Stimulated activated CD8-positive, alpha-beta memory T cell treated with anti-CD3 and anti-CD28 coated beads, Interleukin-2, amount 100 ng/mL, for 48 hours (primary cell): ENCODE measurements around the gene FCHSD1.

ENCODE experiments used
- DNase-seq, 2 donors: peaks; one replicate each; pipeline ENCODE4 v3.0.0-alpha.2; 2020; ENCODE audit warnings: low read depth in 2 of 2

FCHSD1 gene

GRCh38 chr5:141672841-141673813, 21.9 kb upstream of the FCHSD1 start:
- no peak for DNase-seq

DNA sequence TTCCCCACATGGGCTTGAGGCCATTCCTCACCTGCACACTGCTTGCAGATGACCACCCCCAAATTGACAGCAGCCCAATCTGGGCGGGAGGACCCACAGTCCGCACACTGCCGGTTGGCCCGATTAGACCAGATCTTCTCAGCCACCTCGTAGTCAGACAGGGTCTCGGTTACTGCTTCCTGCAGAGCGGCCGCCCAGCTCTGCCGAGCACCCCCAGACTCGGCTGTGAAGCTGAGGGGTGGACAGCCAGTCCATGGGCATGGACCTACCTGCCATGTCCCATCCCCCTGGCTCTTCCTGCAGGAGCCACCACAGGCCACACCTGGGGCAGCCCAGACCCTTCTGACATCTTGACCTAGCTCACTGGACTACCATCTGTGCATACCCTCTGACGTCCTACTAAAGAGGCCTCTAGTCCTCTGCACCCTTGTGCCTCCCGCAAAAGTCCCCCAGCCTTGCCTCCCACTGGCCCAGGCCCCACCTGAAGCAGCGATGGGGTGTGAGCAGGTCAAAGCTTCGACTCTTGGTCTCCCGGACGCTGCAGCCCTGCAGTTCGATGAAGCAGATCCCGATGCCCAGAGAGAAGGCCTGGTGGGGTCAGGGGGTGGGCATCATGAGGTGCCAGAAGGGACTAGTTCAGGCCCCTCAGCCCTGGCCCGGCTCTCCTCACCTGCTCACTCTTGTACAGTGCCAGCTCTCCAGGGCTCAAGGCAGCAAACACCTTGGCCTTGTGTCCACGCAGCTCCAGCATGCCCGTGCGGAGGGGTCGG, 21.0 kb upstream of the FCHSD1 start:
- DNase-seq = no peak

DNA sequence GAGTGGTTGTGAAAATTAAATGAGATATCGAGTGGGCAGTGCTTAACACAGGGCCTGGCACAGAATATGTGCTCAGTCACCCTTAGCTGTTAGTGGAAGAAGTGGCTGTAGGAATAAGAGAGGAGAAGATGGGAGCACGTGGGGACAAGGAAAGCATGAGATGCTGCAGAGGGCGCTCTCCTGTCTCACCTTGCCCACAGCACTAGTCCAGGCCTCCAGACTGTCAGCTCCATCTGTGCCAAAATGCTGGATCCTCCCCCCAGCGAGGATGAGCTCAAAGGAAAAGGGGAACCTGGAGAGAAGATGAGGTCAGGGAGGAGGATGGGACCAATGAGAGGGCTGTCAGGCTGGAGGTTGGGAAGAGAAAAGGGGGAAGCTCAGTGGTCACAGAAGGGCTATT, 18.3 kb upstream of the FCHSD1 start:
- DNase-seq = no peak

- DNase-seq = no peak
Observed at GRCh38 chr5:141668601-141669265, 17.5 kb upstream of the FCHSD1 start.

DNA sequence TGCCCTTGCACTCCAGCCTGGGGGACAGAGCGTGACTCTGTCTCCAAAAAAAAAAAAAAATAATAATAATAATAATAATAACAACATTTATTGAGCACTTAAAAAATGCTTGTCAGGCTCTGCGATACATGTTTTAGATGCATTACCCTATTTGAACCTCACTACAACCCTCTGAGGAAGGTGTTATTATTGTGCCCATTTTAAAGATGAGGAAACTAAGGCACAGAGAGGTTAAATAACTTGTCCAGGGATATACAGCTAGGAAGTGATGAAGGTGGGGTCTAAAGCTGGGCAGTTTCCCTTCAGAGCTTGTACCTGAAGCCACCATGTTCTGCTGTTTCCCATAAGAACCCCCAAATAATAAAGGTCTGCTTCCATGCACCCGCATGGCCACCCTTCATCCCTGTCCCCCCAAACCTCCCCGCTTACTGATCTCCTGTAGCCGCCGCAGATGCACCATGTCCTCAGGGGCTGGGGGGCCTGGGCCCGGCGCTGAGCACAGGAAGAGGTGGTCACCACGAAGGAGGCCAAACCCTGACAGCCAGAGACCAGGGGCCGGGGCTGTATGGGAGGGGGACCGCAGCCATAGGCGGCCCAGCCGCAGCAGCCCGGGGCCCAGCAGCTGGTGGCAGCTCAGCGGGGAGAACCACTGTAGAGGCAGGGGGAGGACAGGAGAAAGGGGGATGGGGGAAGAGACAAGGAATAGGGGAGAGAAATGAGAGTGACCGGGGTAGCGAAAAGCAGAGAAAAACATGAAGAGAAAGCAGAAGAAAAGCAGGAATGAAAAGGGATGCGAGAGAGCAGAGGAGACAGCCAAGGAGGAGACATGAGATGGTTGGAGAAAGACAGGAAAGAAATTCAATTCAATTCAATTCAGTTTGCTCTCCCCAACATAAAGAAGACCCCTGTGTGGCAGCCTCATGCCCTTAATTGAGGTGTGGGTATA, 15.1 kb upstream of the FCHSD1 start:
- DNase-seq = no peak

DNA sequence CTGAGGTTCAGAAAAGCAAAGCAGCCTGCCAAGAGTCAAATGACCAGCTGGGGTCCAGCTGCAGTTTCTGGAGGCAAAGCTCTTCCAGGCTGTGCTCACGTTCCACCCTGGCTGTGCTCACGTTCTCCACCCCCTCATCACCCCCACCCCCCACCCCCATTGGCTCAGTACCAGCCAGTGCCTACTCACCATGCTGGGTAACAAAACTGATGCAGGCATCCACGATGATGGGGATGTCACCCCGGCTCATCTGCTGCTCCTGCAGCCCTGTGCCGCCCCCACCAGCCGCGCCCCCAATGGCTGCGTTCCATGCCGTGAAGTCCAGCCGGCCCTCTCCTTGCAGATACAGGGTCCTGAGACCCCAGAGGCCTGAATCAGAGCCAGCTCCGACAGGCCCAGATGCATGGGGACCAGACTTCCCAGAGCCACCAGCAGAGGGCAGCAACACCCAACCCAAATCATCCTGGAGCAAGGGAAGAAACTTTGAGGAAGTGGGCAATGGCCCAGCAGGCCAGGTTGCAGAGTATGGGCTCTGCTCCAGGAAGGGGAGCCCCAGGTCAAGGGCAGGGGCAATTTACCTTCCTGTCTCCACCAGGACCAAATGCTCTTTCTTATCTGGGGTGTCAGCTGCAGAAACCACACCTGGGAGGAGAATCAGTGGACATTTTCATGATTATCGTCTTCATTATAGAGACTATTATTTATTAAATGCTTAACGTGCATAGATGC, 13.7 kb upstream of the FCHSD1 start:
- DNase-seq = peak; percentile 47 to 70

GRCh38 chr5:141663506-141663905, 12.3 kb upstream of the FCHSD1 start:
- no peak for DNase-seq

DNA sequence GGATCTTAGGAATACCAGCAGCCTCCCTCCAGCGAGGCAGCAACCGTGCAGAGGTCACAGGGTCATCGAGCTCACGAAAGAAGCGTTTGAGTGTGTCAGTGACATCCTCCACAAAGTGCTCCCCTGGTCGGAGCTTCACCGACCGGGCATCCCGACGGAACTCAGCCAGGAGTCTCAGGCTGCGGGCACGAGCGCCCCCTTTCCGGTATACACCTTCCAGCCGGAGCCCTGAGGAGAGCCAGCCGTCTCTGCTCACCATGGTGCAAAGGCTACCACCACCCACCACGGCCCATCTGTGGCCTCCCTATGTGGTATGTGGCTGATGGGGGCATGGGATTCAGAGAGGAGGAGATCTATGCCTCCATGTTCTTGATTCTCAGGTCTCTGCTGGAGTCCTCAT, 10.8 kb upstream of the FCHSD1 start:
- no peak for DNase-seq

DNA sequence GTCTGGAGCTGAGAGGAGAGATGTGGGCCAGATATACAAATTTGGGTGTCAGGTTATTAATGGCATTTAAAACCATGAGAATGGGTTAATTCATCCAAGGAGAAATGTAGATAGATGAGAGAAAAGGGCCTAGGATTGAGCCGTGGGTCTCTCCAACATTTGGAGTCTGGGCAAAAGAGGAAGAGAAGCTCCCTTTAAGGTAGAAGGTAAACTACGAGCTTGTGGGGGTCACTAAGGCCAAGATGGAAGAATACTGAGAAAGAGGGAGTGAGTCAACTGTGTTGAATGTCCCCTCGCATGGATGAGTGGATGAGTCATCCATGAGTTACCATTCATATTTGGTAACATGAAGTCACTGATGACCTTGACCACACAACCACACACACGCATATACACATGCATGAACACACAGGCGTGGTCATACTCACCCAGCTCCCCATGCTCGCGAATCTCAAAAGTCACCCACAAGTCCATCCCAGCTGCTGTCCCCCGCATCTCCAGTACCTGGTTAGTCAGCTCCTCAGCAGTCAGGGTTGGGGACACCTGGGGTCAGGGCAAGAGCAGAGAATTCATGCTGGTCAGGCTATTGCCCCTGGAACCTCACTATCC, 6.8 kb upstream of the FCHSD1 start:
- no peak for DNase-seq

- no peak for DNase-seq
Observed at GRCh38 chr5:141657404-141657803, 6.2 kb upstream of the FCHSD1 start.

GRCh38 chr5:141656396-141656795, 5.2 kb upstream of the FCHSD1 start:
- DNase-seq = no peak

DNA sequence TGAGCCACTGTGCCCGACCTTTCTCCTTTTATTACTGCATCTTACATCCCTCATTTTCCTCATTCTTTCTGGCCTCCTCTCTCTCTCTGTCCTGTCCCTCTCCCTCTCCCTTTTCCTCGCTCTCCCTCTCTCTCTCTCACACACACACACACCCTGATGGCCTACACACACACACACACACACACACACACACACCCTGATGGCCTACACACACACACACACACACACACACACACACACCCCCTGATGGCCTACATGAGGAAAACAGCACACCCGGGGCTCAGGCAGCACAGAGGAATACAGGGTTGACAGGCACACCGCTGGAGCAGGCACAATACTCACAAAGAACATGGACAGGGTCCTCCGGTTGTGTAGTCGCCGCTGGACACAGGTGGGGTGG, 3.8 kb upstream of the FCHSD1 start:
- no peak for DNase-seq

DNA sequence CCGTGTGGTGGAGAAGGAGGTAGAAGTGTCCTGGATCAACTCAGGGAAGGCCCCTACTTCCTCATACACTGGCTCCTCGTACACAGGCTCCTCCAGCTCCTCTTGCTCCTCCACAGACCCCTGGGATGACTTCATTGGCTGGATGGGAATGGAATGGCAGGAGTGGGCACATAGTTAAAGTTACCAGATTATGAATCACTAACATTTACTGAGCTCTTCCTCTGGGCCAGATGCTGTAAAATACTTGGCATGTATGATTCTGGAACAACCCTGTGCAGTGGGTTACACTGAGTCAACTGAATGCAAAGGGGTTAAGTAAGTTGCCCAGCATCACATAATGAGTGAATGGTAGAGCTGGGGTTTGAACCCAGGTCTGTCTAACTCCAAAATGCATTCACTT, 3.1 kb upstream of the FCHSD1 start:
- DNase-seq = no peak

- no peak for DNase-seq
Observed at GRCh38 chr5:141651728-141652105, 499 bp upstream of the FCHSD1 start.

DNA sequence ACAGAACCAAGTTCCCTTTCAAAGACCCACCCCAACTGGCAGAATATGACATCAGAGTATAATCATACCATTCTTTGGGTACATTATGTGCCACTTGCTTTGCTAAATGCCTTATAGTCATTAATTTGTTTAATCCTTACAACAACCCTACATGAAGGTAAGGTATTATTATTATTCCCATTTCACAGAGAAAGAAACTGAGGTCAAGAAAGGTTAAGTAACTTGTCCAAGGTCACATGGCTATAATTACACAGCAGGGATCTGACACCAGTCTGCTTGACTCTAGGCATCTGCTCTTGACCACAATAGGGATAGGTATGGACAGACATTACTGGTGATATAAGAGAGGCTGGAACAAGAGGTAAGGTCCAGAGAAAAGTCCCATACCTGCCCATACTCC, 1.2 kb downstream of the FCHSD1 start:
- no peak for DNase-seq

DNA sequence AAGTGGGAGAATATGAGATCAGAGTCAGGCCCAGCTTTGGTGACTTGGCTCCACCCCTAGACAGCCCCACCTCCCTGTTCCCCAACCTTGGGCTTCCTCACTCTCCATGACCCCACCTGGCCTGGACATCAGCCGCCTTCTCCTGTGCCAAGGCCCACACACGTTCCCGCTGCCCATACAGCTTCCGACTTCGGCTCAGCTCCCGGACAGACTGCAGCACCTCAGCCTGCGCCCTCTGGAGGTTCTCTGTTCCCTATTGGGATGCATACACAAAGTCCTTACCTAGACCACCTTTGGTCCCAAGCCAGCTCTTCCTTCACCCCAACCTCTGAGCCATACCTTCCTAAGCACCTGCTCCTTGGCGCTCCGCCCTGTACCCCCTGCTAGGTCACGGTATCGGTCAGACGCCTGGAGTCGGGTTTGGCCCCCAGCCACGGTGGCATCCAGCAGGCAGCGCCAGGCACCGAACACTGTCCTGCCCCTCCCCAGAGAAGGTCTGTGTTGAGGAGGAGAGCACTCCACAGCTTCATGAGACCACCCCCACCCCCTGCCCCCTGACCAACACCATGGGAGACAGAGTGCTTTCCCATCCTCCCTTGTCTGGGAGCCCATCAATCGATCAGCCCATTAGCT, 2.0 kb downstream of the FCHSD1 start:
- no peak for DNase-seq

DNA sequence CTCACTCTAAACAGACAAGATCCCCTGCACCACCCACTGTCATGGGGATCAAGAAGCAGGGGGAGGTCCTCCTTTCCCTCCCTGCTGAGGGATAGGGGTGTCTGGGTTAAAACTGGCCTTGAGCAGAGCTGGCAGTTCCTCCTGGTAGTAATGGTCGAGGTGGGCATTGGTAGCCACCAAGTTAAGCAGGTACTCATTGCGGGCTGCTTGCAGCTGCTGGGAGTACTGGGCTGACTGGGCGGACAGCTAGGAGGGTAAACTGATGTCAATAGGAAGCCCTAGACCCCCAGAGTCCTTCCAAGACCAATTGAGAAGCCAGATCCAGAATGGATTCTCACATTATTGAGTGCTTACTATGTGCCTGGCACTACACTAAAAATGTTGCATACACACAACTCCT, 3.4 kb downstream of the FCHSD1 start:
- DNase-seq = no peak

DNA sequence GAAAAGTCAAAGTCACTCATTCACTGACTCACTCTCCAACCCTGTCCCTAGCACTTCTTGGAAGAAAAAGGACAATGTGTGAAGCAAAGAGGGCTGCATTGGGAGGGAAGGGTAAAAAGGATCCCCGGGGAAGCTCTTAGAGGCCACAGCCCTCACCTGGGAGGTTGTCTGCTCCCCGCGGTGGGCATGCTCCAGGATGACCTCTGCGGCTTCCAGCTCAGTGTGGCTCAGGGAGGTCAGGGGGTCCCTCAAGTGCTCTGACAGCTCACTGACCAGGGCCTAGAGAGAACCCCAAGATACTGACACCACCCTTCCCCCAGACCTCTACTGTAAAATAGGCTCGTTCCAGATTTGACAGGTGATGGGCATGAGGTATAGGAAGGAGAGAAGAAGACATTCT, 4.0 kb downstream of the FCHSD1 start:
- no peak for DNase-seq

- DNase-seq = no peak
Observed at GRCh38 chr5:141646026-141646425, 5.2 kb downstream of the FCHSD1 start.
